ENCODE data around the gene PLPP3.
A peak's percentile ranks its signal among the peaks of the same experiment; 100 is the strongest.

PLPP3 gene

DNA sequence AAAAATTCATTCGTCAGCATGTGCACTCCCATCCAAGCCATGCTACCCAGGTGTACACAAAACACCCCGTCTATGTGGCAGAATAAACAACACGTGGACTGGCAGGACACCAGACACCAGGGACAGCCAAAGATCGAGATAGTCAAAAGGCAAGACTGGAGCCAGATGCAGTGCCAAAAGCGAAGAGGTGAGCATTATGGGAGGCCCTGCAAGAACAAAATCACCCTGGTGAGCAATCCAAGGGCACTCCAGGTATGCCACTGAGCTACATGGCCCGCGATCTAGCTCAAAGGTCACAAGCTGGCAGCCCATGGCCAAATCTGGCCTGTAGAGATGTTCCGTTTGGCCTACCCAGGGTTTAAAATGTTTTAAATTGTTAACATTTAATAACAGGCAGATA is 33.7 kb downstream of the PLPP3 start:
- DNase-seq: no peak

DNA sequence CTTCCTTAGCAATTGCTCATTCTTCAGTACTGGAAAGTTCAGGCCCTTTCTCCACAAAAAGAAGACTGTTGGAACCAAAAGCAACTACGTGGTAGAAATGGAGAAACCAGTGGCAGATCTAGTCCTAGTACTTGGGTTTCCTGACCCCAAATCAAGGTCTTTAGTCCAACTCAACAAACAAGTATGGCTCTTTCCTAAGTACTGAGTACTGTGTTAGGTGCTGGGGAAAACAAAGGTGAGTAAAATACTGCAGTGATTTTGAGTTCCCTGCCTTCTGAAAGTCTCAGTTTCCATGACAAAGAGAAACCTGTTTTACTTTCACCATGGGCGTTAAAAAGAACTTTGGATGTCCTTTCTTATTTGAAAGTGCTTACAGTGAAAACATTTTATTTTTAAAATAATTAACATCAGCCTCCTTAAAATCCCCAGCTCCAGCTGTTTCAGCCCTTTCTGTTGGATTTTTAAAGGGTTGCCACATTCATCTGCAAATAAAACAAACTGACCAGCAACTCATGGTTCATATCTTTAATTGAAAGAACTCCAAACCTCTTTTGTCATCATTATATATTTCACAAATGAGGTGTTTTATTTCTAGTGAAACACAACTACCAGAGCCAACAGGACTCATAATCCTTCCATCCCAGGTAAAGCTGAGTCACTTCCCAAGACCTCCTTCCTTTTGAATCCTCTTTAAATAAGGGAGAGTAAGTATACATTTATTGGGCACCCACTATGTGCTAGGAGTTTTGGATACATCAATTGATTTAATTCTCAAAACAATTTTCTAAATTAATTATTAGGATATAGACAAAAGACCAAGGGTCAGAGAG is 35.4 kb downstream of the PLPP3 start:
- DNase-seq: no peak

DNA sequence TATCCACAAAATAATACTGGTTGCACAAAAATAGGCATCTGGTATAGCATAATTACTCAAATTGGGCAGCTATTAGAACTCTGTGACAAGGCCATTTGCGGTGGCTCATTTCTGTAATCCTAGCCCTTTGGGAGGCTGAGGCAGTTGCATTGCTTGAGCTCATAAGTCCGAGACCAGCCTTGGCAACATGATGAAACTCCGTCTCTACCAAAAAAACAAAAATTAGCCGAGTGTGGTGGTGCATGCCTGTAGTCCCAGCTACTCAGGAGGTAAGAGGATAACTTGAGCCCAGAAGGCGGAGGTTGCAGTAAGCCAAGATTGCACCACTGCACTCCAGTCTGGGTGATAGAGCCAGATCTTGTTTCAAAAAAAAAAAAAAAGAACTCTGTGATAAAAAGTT is 36.7 kb downstream of the PLPP3 start:
- DNase-seq: no peak

DNA sequence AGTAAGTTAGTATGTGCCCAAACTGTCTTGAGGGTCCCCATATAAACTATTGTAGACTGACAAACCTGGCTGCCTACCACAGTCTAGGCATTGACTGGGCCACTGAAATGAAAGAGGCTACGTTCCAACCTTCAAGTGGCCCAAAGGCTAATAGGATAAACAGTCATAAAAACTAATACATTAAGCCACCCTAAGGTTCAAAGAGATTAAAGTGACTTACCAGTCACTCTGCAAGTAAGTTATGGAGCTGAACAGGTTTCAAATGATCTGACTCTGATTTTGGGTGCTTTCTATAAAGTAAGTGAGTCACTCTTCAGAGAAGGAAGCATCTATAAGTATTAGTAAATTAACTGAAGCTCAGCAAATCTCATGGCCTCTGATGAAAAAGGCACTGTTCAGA is 38.0 kb downstream of the PLPP3 start:
- no peak for DNase-seq

DNA sequence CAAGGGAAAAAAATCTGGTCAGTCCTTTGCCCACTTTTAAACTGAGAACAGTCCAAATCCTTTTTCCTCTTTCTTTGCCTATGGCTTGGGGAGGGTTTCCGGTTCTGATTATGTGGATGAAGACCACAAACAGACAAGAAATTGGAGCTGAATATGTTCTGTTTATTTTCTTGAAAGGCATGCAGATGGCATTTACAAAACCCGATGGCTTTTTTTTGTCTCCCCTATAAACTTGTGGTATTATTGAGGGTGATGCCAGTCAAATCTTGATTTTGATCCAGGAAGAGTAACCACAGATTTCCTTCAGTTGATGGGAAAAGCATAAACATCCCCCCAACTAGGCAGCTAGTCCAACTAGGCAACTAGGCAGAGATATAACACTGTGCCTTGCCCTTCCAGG is 38.9 kb downstream of the PLPP3 start:
- DNase-seq: no peak

DNA sequence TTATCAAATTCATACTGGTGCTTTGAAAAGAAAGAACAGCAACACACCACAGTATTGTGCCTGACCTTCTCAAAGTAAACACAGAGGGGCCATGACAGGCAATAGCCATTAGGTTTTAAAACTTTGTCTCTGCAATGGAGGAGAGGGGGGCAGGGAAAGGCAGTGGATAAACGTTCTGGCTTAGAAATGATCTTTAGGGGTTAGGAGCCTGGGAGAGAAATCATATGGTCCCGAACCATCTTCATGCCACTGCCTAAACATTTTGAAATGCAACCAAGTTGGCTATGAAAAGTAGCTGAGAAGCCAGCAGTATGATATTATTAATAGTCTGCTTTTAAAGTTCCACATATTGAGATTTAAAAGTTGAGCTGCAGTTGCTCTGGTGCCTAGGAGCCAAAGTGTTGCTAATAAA is 39.8 kb downstream of the PLPP3 start:
- no peak for DNase-seq

DNA sequence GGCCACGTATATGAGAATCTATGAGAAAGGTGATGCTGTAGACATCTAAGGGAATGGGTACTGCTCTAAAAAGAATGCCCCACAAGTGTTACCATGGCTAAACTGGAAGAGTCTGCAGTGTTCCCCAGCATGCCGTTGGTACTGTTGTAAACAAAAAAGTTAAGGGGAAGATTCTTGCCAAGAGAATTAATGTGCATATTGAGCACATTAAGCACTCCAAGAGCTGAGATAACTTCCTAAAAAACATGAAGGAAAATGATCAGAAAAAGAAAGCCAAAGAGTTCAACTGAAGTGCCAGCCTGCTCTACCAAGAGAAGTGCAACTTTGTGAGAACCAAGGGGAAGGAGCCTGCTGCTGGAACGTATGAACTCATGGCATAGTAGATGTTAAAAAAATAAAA is 40.8 kb downstream of the PLPP3 start:
- DNase-seq: no peak

DNA sequence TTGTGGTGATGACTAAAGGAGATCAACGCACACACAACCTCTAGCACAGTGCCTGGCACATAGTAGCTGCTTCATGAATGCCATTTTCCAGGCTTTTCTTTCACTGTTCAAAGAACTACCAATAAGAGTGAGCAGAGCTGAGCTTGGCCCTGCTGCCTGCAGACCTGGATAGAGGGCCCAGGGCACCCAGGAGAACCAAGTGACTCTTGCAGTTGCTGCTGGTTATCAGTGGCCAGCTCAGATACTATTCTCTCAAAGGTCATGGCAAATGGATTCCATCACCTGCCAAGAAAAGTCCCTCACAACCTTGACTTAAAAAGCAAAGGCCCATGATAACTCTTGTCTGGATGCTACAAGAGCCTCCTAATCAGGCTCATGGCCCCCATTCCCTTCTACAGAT is 41.7 kb downstream of the PLPP3 start:
- no peak for DNase-seq

DNA sequence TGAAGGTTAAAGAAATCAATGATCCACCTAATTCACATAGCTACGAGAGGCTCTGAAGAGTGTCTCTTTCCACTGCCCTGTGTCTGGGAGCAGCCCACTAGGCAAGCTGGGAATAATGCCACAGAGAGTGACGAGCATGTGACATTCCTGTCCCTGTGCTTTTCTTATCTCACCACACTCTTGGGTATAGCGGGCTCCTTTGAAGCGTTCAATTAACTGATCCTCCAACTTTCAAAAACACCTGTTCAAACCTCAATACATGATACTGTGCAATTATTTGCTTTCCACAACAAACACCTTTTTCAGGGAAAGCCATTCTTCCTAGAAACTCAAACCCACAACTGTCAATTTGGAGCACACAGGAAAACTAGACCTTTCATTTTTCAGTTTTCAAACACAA is 43.4 kb downstream of the PLPP3 start:
- DNase-seq: no peak

DNA sequence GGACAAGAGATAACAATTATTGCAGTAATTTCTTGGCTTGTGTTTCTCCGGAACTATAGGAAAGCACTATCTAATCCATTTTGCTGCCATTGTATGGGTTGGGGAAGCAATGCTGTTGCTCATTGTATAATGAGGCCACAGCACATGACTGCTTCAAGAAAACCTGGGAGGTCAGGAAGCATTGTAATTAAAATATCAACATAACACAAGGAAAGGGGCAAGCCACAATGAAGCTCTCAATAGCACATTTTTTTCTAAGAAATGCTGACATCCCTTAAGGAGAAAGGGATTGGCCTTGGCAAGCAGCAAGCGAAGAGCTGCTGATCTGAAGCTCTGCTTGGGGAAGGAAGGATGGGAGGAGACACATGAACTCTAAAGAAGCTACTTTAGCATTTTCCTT is 44.0 kb downstream of the PLPP3 start:
- no peak for DNase-seq

DNA sequence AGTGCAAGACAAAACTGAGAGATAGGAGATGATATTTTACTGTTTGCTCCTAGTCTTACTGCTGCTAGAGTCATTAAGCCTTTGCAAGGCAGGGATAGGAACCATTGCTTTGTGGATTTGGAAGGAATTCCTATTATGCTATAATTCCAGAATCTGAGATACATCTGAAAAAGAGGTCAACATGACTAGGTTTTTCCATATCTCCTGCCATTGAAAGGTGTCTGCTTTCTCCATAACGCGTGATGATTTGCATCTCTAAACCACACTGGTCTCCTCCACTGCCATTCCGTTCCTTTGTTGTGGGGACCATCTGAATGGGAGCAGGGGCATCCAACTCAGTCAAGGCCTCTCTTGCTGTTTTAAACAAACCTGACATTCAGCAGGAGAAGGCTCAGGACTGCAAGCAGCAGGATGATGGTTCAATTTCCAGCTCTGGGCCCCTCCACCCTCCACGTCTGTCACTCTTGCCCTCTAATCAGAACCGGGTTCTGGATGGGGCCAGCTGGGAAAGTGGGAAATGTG is 45.2 kb downstream of the PLPP3 start:
- no peak for DNase-seq

DNA sequence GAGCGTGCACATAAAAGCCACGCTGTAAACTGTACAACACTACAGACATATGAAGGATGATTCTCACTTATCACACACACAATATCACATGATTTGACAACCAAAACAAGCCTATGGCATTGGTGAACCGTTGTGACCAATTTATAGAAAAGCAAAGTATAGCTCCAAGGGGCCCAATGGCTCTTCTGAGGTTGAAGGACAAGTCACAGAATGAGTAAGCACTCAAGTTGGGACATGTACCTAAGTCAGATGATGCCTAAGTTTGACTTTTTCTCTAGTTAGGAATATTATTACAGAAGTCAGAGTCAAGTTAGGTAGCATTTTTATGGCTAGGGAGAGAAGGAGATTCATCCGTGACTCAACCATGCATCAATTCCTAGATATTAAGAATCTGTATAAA is 45.7 kb downstream of the PLPP3 start:
- DNase-seq: no peak

DNA sequence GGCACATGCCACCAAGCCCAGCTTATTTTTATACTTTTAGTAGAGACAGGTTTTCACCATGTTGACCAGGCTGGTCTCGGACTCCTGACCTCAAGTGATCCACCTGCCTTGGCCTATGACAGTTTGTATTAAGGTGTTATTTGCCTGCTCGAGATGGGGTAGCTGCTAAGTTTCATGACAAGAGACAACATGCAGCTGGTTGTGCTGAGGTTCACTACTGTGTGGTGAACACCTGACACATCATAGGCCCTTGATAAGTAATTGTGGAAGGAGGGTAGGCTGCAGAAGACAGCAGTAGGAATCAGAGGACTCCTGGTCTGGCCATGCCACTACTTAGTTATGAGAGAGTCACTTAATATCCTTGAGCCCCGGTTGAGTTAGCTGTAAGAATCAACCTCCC is 46.2 kb downstream of the PLPP3 start:
- DNase-seq: no peak

DNA sequence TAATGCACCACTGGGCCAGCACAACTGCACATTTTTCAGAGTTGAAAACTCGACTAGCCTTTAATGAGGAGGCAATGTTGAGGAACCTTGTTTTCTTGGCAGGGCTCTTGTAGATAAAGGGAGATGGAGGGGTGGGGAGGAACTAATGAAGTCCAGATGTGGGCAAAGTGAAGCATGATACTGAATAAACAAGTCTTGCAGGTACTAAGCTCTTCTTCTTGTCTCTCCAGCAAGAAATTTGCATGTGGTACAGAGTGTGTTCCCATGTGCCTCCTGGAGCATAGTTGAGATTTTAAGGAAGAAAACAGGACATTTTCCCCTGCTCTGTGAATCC is 47.0 kb downstream of the PLPP3 start:
- DNase-seq: no peak

DNA sequence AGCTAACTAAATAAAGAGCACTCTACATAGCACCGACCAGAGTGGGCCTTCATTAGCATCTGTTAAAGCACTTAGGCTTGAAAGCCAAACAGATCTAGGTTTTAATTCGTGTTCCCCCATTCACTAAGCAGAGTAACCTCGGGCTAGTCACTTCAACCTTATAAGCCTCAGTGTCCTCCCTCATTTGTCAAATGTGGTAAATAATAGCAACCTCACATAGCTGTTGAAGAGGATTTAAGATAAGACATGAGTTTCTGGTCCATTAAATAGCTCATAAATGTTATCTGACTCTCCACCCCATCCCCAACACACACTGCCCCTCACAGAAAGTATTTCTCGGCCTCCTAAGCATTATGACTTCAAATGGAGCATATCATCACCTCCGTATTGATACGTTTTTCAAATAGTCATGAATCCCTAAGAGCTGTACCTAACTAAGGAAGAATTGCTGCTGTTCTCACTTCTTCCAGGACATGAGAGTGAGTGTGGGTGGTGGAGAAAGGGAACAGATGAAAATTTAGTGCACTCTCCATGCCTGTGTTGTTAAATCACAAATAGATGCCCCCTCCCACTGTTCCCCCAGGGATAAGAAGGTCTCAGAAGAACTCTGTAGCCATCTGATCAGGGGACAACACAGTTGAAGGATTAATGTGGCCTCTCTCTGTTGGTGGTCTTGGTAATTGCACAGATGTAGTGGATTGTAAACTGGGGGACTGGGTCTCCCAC is 47.6 kb downstream of the PLPP3 start:
- no peak for DNase-seq

DNA sequence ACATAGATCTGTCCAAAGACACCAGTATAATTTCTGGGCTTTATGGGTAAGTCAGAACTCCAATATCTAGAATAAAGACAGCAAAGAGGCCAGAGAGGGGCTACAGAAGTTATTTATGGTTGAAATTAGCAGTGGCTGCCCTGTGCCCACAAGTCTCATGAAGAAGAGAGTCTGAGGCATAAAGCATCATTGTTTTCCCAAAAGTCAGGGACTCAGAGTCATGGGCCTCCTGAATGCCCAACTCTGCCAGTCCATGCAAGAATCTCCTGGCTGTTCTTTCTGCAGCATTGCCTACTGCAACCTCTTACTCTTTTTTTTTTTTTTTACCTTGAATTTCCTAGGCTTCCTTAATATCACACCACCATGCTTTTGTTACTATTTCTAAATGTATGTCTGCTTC is 49.6 kb downstream of the PLPP3 start:
- DNase-seq: no peak

DNA sequence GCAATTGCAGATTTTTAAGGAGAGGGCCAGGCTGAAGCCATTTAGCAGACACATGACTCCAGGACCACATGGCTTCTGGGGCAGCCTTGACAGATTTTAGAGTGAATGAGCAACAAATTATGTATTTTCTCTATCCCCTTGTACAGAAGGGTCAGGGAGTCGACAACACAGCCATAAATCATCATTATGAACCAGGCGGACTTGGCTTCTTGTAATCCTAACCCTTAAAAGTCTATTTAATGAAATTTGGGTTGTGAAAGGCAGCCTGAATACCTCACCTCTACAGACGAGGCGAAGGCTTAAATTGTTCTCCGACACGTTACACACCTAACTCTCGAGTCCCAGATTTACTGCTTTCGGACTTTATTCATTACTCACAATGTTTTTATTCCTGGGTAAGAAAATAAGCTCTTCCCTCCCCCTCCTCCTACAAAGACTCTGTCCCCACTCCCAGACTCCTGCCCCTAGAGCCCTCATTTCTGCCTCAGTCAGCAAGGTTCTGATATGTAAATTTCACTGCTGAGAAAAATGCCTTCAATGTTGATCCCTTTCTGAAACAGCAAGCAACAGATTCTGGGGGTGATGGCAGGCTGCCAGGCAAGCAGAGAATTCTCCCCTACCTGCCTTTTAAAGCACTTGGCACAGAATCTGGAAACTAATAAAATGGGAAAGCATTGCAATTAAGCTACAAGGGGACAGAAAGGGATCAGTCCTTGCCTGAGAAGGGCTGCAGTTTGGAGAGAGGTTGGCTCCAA is 51.6 kb downstream of the PLPP3 start:
- no peak for DNase-seq

DNA sequence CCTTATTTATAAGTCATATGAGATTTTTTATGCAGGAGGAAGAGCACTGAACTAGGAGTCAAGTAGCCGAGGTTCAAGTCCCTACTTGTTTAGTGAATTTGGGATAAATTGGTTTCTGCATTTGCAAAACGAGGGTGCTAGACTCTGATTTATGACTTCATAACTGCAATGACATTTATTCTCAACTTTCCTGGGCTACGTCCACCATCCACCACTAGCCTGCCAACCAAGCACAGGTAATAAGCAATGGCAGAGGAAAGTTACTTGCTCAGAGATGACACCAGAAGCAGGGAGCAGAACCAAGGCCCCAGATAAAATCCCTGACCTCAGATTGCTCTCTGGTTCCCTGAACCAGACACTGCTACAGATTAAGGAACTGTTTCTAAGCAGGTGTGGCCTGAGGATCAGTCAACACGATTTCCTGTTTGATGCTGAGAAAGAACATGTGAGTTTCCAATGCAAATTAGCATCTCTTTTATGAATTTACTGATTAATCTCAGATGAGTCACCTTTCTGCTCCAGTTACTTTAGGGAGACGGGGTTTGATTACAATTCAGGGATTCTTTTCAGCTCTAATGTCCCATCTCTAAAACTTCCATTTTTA is 52.7 kb downstream of the PLPP3 start:
- DNase-seq: peak; percentile 30

DNA sequence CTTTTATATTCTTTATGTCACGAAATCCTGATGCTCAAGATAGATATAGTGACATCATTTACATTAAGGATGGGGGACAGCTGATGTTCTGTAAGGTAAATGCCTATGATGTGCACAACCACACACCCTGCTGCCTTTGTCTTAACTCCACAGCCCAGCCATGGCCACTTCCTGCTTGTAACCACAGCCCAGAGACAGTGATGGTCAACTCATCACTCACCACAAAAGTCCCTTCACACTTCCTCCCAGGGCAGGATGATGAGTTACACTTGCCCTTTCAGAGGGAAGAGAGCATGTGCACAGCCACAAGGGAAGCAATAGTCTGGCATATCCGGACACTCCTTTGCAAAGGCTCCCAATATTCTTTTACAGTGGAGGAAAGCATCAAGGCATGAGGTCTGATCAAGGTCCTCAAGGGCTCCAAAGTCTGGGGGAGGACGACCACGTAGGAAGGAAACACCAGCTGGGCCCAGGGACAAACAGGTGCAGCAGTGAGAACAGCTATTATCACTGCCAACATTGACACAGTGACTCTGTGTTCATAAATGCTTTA is 53.8 kb downstream of the PLPP3 start:
- DNase-seq: peak; percentile 72

DNA sequence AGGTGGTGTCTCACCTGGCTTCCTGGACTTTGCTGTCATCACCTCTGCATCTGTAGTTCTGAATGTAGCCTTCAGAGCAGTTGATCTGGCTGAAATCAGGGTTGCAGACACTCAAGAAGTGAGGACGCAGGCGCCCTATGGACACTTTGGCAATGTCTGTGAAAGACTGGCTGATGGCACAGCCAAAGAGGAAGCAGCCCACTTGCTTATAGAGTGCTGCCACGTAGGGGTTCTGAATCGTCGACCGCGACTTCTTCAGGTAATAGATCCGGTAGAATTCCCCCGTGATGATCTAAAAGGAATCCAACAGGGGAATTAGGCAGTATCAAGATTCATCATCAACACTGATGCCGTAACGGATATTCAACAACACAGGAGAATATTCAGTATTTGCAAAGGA is 55.1 kb downstream of the PLPP3 start:
- DNase-seq: no peak

DNA sequence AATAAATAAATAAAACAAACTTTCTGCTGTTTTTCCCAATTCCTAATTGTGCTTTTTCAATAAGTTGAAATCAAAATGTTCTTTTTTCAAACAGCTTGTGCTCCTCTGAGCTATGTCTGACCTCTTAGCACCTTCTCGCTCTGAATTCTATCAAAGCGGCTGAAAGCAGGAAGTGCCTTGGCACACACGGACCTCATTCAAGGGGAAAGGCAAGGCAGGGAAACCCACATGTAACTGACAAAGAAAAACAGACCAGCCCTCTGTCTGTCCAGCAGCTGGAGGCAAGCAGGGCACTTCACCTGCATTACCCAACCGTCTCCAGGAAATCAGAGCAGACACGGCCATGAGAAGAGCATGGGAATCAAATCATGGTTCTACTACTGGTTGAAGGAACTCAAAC is 56.7 kb downstream of the PLPP3 start:
- DNase-seq: no peak

DNA sequence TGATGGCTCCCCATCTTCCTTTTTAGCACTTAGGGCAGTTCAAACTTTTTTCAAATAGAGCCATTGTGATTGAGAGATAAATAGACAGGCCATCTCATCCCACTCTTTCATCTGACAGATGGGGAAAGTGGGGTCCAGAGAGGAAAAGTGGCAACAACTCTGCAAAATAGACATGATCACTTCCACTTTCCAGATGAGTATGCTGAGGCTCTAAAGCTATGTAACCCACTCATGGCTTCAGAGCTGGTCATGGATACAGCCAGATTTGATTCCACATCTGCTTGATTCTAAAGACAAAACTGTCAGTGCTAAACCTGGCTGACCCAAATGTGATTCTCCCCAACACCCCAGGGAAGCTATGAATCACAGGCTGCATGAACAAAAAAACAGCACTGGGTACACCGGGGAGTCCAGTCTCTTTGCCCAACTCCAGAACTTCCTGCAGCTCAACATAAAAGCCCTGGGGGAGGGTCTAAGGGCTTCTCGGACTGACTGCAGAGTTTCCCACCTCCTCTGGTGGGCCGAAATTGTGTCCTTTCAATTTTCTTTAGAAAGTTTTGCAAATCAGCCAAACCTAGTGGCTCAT is 59.3 kb downstream of the PLPP3 start:
- DNase-seq: no peak
